ENCODE measurements around the gene CD38.

- TF ChIP-seq CTCF (IDR thresholded peaks at IDR 0.05; ENCODE audit: low read depth, low read length, missing input control) = no peak
- TF ChIP-seq REST (IDR thresholded peaks at IDR 0.05) = no peak
- no peak for TF ChIP-seq HNF4G (IDR thresholded peaks at IDR 0.05)
- TF ChIP-seq JUND (IDR thresholded peaks at IDR 0.05) = no peak
- TF ChIP-seq YY1 (IDR thresholded peaks at IDR 0.05) = no peak
- TF ChIP-seq MAX (IDR thresholded peaks at IDR 0.05) = no peak
- no peak for TF ChIP-seq RAD21 (IDR thresholded peaks at IDR 0.05)
- no peak for TF ChIP-seq GABPA (IDR thresholded peaks at IDR 0.05 in 1 of 2, conservative IDR thresholded peaks at IDR 0.05 in 1 of 2)
- TF ChIP-seq ATF3 (IDR thresholded peaks at IDR 0.05) = no peak
- TF ChIP-seq SP1 (IDR thresholded peaks at IDR 0.05) = no peak
- TF ChIP-seq TAF1 (conservative IDR thresholded peaks at IDR 0.05) = no peak
Measured at GRCh38 chr4:15757054-15757453, 21.1 kb upstream of the CD38 start.
